Right renal cortex interstitium (tissue), 3 donors: ENCODE data around the gene WLS. TPM values are rescaled to one million over a fixed set of nuclear protein-coding genes. Genes with fewer than 3 reads are reported as not detected.

ENCODE experiments used
- DNase-seq, 3 donors: peaks; one replicate each; pipeline ENCODE4 v3.0.0-alpha.2; 2013; ENCODE audit warnings: low read depth in 3 of 3, low spot score in 2 of 3
- polyA plus RNA-seq, 3 donors: library from polyadenylated mRNA; unstranded; fragments of 120-200 nt; gene quantifications; one replicate each; pipeline ENCODE4 v1.2.1, GENCODE V29; 2013; ENCODE audit not compliant: insufficient read length in 3 of 3

WLS gene
- polyA plus RNA-seq, 3 donors, result 163 to 170 (median 168) TPM

DNA sequence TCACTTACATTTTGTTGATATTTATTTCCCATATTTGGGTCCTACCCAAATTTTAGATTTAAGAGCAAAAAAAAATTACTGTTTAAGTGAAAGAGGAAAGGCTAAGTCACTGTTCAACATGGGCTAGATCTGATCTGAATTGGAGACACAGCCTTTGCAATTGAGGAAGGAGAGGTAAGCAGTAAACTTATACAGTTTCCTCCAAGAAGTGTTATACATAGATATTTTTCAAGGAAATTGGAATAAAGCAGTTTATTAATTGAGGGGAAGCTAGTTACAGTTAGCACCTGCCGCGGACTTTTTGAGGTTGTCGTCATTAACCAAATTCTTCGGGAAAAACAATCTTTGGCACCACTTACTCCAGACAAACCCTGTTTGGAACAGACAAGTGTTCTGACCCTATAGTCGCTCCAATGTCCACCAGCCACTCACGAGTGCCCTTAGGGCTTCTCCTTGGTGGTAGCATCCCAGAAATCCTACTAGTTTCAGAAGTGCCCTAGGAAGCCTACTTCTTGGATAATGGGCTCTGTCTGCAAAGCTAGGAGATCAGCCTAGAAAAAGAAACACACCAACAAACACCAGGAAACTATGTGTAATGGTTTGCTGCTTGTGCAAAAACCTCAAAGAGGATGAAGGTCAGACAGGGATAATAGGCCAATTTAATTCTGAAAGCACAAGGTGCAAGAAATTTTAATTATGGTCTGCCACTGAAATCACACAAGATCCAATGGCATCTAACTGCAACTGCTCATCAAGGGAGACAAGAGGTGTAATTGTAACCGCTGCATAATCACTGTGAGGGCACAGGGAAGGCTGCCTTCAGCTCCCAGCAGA lies 2.5 kb downstream of the WLS start:
- DNase-seq, result no peak

DNA sequence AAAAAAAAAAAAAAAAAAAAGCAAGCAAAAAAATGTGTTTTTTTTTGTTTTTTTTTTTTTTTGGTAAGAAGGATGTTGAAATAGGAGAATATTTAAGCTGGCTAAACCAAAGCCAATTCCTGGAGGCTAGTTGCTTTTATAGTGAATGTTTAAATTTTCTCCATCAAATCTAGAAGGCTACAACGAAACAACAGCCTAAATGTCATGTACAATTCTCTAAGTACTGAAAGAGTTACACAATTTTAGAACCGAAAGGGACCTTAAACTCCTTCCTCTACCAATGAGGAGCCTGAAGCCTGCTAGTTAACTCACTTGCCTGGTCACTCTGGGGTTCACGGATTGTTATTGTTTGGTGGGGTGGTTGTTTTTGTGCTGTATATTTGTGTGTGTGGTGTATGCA lies 3.5 kb downstream of the WLS start:
- DNase-seq, result no peak

DNA sequence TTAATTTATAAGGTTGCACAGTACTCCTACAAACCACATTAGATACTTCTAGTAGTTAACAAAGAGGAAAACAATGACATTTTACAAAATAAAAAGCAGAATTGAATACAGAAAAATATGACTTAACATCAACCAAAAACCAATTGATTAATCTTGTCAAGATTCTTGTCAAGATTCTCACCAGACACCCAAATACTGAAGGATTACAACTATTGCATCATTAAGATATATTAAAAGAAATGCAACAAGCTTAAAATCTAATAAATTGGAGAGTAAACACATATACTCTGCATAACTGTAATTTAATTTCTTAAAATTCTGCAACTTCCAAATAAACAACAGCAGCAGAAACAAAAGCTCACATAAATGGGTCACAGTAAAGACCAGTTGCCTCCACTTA lies 4.7 kb downstream of the WLS start:
- no peak for DNase-seq

DNA sequence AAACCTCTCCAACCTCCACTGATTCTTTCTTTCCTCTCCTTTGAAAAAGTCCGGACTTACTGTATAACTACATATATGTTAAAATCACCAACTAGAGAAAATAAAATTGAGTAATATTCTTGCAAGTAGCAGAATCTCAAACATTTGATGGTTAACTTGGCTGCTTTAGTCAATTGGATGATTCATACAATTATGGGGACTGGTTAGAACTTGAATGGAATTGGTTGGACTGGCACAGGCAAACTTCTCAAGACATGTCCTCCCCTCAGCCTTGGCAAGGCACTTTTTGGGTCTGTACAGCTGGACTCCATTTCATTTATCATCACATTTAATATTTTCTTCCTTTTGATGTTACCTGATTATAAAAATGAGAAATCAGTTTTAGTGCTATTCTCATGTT lies 6.5 kb downstream of the WLS start:
- DNase-seq, result no peak

DNA sequence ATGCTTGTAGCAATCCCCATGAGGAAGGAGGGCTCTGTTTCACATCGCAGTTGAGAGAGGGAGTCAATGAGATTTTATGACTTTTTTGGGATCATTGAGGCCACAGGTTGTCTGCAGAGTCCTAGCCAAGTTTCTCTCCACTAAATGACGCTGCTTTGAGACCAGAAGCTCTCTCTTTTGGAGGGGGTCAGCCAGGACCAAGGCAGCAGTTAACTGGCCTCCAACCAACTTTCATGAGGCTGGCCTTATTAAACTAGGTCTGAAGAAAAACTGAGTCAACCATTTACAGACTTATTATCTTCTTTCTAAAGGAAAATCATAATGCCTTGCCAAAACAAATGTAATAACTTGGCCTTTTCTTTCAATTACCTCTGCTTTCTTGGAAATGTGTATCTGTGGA lies 8.6 kb downstream of the WLS start:
- no peak for DNase-seq

DNA sequence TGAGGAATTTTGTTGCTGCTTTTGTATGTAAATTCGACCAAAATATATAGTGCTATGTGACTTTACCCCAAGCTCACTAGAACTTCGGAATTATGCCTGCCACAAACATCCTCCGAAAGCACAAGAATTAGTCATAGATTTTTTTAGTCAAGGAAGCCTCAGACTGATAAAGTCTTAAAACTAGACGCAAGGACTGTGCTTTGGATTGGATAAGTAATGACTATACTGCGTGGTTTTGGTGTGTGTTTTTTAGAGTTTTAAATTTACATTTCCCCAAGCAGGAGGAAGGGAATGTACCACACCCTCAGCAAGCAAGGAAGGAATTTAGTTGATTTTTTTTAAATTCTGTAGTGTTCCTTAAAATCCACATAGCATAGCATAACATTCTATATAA lies 10.3 kb downstream of the WLS start:
- no peak for DNase-seq

DNA sequence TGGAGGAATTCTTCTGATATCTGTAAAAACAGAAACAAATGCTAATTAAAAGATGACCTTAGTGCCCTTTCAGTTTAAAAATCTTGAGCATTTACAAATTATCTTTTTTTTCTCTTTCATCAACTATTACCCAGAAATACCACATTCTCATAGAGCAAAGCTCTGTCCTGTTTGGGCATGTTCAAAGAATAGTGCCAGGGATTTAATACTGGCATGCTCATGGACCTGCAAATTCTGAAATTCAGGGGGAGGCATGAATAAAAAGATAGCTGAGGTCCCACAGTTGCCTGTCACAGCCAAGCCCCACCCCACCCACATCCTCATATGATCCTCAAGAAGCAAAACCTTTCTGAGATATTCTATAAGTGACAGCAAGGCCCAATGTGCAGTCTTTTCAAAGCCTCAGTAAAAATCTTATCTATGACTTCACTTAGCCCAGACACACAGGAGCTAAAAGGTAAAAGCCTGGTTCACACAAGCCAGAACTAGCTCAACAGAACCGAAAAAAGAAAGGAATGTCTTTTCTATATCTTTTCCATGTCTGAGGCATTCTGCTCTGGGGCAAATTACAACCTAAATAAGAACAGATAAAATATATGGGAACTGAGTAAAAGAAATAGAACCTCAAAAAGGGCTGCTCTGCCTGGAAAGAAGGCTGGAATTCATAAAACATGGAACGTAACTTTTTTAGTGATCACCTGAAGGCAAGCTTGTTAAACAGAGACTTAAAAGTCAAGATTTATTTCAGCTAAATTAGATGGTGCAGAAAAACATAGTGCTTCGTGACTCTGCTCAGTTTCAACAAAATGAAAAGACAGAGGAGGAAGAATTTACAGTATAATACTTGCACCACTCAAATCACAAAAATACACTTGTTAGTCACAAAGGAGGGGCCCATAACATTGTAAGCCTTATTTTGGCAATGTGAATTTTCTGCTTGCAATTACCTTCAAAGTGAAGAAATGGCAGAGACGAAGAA lies 11.0 kb downstream of the WLS start:
- DNase-seq, result no peak

DNA sequence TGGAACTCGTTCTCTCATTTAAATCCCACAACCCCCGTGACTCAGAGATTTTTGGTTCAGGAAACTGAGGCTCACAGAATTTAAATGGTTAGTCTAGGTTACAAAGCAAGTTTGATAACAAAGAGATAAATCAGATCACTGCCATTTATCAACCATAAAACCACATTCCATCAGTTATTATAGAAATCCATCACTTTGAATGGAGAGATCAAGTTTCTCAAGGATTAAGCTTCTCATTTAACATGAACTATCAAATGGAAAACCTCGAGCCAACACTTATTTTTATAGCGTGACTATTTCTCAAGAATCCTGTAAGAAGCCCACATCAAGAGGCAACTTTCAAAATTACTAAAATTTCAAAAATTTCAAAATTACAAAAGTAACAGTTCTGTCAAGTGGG lies 11.9 kb downstream of the WLS start:
- DNase-seq, result no peak

DNA sequence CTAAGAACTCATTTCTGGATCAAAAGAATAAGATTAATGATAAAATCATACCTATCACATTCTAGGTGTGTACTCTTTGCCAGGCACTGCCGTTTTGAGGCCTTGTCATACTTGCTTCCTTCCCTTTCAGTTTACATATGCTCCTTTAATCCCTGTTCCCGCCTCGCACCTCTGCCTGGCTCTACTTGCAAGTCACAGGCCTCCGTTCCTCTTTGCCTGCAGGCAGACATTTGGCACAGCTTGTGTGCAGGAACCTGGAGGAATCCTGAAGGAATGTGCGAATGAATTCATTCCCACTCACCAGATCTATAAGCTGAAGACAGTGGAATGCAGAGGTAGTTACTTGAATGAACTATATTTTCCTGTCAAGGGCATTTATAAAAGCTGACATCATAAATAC lies 13.8 kb downstream of the WLS start:
- DNase-seq, result no peak

DNA sequence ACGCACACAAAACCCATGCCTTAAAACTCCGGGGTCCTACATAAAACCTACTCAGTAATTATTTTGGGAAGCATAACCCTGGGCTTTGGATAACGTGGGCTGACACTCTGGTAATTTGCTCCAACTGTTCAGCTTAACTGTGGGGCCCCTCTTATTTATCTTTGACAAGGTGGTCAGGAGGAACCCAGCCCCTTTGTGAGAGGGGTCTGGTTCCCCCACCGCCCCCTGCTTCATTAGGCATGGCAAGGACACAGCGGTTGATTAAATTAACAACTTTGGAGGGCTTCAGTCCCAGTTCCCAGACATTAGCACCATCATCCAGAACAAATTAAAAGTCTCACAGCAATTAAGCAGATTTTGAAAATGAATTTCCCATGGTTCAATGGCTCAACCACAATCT lies 14.7 kb downstream of the WLS start:
- DNase-seq, result no peak

DNA sequence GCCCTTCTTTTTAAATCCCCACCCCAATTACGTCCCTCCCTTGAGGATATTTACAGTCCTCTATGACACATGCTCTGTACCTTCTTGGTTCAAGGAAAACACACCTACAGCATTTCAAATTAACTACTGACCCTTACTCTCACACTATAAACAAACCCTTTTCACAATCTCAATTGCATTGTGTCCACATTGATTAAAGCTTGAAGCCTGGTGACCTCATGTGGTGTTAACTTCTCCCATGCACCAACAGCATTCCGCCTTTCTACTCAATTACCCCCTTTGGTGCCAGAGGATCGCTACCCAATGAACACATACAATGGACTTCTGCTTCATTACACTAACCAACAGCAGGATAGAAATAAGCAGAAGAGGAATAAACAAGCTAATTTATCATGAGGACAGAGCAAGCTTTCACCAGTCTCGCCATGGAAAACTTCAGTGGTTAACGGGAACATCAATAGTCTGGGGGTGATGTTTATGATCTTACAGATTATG lies 15.2 kb downstream of the WLS start:
- DNase-seq, result no peak

DNA sequence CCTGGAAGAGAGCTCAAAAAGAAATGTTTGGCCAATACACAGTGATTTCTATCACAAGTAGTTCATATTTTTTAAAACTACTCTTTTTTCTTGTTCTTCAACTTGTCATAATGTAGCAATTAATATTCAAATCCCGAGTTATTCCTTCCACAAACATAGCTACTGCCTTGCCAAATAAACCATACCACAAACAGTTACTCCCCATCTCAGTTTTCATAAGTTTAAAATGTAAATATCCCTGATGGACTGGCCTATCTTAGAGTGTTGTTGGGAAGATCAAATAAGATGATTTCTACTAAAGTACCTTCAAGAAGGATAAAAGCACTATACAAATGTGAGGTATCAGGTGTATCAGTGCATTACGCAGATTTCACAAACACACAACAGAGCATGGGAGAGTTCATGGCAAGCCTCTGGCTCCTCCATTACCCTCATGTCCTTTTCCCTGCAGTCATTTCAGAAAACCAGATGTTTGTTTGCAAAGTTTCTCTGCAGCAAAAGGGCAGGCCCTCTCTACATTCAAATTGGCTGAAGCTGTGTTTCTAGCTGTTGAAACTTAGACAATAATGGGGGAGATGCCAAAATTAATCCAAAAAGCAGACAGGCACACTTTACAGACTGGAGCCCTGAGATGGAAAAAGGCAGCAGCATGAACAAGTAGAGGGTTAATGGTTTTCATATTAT lies 16.1 kb downstream of the WLS start:
- no peak for DNase-seq

DNA sequence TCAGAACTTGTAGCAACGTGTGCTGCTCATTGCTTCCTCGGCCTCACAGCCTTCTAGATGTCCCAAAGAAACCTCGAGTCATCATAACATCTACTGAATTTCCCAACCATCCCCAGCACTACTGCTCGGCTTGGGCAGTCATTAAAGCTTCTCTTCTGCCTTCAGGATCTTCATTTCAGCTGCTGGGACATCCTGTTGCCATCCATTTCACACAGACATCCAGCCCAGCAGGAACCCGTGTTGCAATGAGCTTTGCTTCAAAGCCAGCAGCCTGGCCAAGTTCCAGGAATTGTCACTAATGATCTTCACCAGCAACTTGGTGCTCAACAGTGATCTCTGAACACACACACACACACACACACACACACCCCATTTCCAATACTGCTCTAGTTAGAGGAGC lies 18.5 kb downstream of the WLS start:
- no peak for DNase-seq

DNA sequence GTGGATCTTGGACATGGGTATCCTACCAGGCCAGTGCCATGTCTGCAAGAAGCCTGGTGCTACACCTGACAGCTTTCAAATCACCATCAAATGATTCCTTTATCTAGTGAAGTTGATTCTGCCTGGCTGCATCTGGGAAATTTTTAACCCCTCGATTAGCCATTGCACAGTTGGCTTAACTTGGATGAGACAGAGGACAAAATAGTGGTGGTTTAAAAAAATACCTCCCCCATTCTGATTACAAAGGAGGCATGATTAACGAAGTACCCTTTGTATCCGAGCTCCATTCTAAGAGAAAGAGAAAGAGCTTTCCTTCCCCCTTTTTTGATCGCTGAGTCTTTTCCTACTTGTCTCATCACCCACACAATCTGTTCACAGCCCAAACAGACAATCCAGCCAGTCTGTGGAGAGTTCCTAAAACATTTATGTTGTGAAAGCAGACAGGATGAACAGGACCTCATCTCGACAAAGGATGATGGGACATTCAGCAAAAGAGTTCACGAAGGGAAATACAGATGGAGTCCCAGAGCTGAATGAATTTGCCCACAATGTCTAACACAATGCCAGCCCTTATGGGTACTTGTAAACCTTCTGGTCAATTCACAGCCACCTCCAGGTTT lies 20.5 kb downstream of the WLS start:
- no peak for DNase-seq

DNA sequence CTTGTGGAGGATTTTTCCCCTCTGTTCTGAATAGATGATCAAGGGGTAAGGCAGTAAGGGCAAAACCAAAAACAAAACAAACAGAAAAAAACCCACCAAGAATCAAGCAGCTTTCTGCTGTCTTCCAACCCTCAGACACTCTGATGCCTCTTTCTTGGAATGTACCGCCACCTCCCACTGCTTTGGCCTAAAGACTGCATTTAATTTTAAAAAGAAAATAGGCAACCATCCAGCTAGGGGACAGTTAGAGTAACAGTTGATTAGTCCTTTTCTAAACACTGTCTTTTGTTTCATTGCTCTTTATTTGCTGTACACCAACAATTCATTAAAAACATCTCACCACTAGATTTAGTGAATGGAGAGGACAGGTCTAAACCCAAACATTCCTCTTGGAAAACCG lies 21.5 kb downstream of the WLS start:
- no peak for DNase-seq

DNA sequence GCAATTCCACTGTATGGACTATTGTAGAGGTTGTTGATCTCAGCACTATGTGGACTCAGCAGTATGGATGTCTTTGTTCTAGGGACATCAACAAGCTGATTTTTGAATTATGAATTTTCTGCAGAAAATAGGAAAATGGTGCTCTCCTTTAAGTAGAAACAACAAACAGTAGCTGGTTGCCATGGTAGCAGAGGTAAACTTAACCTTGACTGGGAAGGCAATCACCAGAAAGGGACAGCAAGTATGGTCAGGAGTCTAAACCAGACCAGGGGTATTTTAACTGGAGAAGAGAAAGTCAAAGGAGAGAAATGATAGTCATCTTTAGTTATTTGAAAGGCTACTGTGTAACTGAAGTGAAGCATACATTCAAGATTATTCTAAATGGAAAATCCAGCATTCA lies 22.3 kb downstream of the WLS start:
- DNase-seq, result no peak

DNA sequence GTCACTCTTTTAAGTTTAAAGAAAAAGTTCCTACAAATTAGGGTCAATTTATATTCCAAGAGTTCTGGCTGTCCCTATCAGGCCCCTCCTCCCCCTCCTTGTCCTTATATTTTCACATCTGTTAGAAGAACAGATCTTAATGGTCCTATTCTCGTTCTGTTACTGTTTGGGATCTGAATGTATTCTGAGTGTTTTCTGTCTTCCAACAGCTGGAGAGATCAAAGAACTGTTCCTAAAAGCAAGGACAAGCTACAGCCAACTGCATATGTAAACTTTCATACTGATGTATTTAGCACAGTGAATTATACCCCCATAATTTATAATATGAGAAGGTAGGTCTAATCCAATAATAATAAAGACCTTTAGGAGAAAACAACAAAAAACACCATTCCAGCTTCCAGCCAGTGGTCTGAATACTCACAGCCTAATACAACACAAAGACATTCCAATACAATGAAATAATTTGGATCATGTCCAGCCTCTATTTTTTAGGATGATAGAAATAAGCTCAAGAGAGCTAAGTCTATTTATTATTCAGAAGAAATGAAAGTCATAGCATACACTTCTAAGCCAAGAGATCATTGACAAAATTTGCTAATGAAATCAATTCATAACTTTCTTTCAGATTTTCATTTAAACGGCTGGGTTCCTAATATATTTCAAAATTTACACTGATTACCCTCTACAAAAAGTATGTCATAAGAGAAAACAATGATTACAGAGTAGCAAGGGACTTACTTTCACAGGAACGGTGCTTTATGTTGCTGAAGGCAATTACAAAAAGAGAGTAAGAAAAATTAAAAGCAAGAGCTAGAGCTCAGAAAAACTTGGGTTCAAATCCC lies 25.3 kb downstream of the WLS start:
- DNase-seq, result no peak

DNA sequence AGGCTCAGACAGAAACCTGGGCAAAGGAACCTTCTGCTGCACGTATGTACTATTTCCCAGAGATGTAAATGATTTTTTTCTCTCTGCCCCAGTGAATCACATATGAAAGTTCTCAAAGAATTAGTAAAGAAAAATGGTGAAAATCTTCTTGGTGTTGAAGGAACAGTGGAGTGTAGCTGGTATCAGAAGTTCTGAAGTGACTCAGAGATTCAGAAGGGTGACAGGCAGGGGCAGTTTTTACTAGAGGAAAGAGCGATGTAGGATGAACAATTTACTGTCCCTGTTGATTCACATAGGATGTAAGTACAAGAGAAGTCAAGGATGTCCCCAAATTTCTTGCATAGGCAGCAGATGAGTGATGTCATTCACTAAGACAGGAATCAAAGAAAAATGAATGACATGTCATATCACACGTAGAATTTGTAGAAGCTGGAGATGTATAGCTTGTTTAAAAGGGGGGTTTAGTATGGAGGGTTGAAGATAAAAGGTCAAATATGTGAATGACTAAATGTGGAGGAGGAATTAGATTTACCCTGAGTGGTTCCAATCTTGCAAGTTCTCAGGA lies 26.4 kb downstream of the WLS start:
- DNase-seq, result no peak

DNA sequence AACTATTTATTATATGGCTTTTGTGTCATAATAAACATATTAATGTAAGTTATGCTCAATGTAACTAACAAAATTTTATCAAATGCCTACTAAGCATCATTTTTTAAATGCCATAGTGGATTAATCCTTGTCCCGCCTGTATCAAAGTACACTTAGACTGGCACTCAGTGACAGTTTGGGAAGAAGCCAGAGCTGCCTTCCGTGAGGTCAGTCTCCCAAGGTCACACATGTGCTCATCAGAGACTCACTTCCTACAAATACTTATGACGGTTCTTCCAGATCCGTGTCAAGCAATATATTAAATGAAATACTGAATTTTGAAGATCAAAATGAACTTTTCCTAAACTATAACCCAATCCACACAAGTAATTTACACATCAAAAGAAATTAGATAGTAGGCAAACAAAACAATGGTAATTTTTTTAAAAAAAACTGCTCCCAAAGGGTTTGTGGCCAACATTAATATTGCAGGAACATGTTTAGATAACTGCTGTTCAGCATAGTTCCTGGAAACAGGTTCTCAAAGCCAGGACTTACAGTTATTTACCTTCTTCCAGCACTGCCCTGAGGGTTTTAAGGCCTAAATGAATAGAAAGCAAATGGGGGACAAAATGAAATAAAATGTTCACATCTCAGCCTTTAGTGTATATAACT lies 27.2 kb downstream of the WLS start:
- no peak for DNase-seq
